Keratinocyte (primary cell): Measurements from ENCODE around the gene LGI4. TPM values are rescaled to one million over a fixed set of nuclear protein-coding genes. Genes with fewer than 3 reads are reported as not detected.

Experiments
- DNase-seq: peaks from one replicate; pipeline ENCODE4 v3.0.0-alpha.2; 2011; ENCODE audit warnings: low read depth, missing footprints, low spot score
- FAIRE-seq: peaks from 2 replicates; lab custom pipeline; 2011; peaks lifted over from hg19 to GRCh38; lab: Jason Lieb, UNC
- H2AFZ ChIP-seq: 2 replicates; pipeline ENCODE4 v1.6.0; 2012; ENCODE audit warnings: low read length, control low read depth, inconsistent platforms; ENCODE audit not compliant: control insufficient read depth
- H3K27ac ChIP-seq: 2 replicates; pipeline ENCODE4 v1.5.1; 2011; ENCODE audit warnings: low read length; ENCODE audit not compliant: control insufficient read depth, insufficient read depth
- H3K27me3 ChIP-seq: 3 replicates; pipeline ENCODE4 v1.6.0; 2011; ENCODE audit warnings: low read length; ENCODE audit not compliant: control insufficient read depth, insufficient read depth; ENCODE audit errors: extremely low read depth
- H3K36me3 ChIP-seq, 2 experiments: 2 replicates in 1 of 2; 3 replicates in 1 of 2; pipeline ENCODE4 v1.5.1; 2011; ENCODE audit warnings: low read length in 2 of 2, mild to moderate bottlenecking in 1 of 2; ENCODE audit not compliant: control insufficient read depth in 2 of 2, insufficient read depth in 2 of 2; ENCODE audit errors: extremely low read depth in 1 of 2
- H3K4me1 ChIP-seq: 3 replicates; pipeline ENCODE4 v1.5.1; 2011; ENCODE audit warnings: low read length; ENCODE audit not compliant: control insufficient read depth, insufficient read depth; ENCODE audit errors: extremely low read depth
- H3K4me2 ChIP-seq: 3 replicates; pipeline ENCODE4 v1.6.0; 2011; ENCODE audit warnings: low read depth, low read length; ENCODE audit not compliant: control insufficient read depth, insufficient read depth; ENCODE audit errors: extremely low read depth
- H3K4me3 ChIP-seq, 3 experiments: fragments of 200-600 bp in 1 of 3; sonication (generic) in 1 of 3; 2 replicates in 2 of 3; 3 replicates in 1 of 3; pipeline ENCODE4 v1.5.1; 2011 to 2016; ENCODE audit warnings: low read length in 3 of 3, mild to moderate bottlenecking in 3 of 3, control low read depth in 2 of 3, inconsistent platforms in 1 of 3, low read depth in 1 of 3, mixed read lengths in 1 of 3, mixed run types in 1 of 3, moderate library complexity in 1 of 3; ENCODE audit not compliant: control insufficient read depth in 2 of 3, insufficient read depth in 2 of 3; ENCODE audit errors: extremely low read depth in 1 of 3
- H3K79me2 ChIP-seq: 2 replicates; pipeline ENCODE4 v1.6.0; 2012; ENCODE audit warnings: low read length; ENCODE audit not compliant: control insufficient read depth, insufficient read depth
- H3K9ac ChIP-seq: 3 replicates; pipeline ENCODE4 v1.6.0; 2011; ENCODE audit warnings: low read length; ENCODE audit not compliant: control insufficient read depth, insufficient read depth; ENCODE audit errors: extremely low read depth
- H3K9me1 ChIP-seq: 3 replicates; pipeline ENCODE4 v1.6.0; 2011; ENCODE audit warnings: low read length; ENCODE audit not compliant: control insufficient read depth, insufficient read depth; ENCODE audit errors: extremely low read depth
- H3K9me3 ChIP-seq: 2 replicates; pipeline ENCODE4 v1.5.1; 2012; ENCODE audit warnings: low read depth, low read length; ENCODE audit not compliant: control insufficient read depth
- H4K20me1 ChIP-seq: 3 replicates; pipeline ENCODE4 v1.6.0; 2011; ENCODE audit warnings: low read length; ENCODE audit not compliant: control insufficient read depth, insufficient read depth; ENCODE audit errors: extremely low read depth
- CTCF ChIP-seq, 3 experiments: IDR thresholded peaks in 1 of 3; conservative IDR thresholded peaks in 1 of 3; optimal IDR thresholded peaks in 1 of 3; 2 replicates in 2 of 3; 3 replicates in 1 of 3; pipeline versions ENCODE3 to v1.5.1; 2011; ENCODE audit warnings: low read length in 3 of 3, mild to moderate bottlenecking in 3 of 3, moderate library complexity in 2 of 3, control low read depth in 1 of 3, inconsistent platforms in 1 of 3; ENCODE audit not compliant: insufficient read depth in 2 of 3; ENCODE audit errors: extremely low read depth in 1 of 3
- EZH2 ChIP-seq: IDR thresholded peaks from one replicate; pipeline ENCODE4 v1.6.1; 2012; ENCODE audit warnings: inconsistent platforms, mild to moderate bottlenecking, low read length, moderate library complexity
- dilution Hi-C: fragments of 300-500 bp; cut with MboI; formaldehyde crosslinking; loops from one replicate; pipeline ENCODE4 v1.7.0; 2020; ENCODE audit warnings: low sequenced_read_pairs; ENCODE audit not compliant: extremely low pct_ligation_motif_present
- polyA plus RNA-seq, 5 experiments: library from polyadenylated mRNA; depleted of rRNA in 3 of 5; stranded (reverse) in 3 of 5; stranded (forward) in 1 of 5; unstranded in 1 of 5; fragments of >200 nt; gene quantifications; 1 replicate in 1 of 5; 2 replicates in 3 of 5; 3 replicates in 1 of 5; pipeline versions ENCODE4 v1.2.1 to v1.2.3, GENCODE V29; 2011 to 2012; ENCODE audit warnings: missing spikeins in 2 of 5, low read depth in 1 of 5, low replicate concordance in 1 of 5
- small RNA-seq, 3 experiments: library from RNA; depleted of rRNA; stranded (forward); fragments of <200 nt; gene quantifications; one replicate each; pipeline ENCODE3, GENCODE V24; 2012; ENCODE audit warnings: low read depth in 3 of 3, low replicate concordance in 1 of 3; ENCODE audit not compliant: insufficient read length in 3 of 3

LGI4 gene
- polyA plus RNA-seq, 1 donor (not counting 4 experiments of a cell fraction or from before 2014, with no cell fraction given), result 0.01 TPM

DNA sequence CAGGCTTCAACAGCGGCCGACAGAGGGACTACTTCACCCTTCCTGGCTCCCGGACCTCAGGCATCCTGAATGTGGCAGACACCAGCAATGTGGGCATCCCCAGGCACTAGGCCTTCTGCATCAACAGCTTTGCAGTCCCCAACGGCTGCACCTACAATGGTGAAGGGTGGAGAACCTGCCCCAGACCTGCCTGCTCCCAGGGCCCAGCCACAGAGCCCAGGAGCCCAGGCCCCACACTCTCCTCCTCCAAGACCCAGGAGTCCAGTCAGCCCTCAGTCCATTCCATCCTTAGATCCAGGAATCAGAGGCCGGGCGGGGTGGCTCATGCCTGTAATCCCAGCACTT lies 58.9 kb downstream of the LGI4 start:
- no peak for DNase-seq
- dilution Hi-C loops, result no loop called here
- Histone ChIP-seq H3K4me2 (no peak overlapping the region), H3K9me3 (no peaks in the 10 kb centered on the region), H3K27me3 (no peaks in the 10 kb centered on the region), H3K79me2 (no peaks in the 10 kb centered on the region), H3K4me3 (no peak overlapping the region), H3K4me1 (no peaks in the 10 kb centered on the region), H3K27ac (no peak overlapping the region), H4K20me1 (no peaks in the 10 kb centered on the region), H3K36me3 (no peaks in the 10 kb centered on the region), H2AFZ (no peak overlapping the region), H3K9me1 (no peaks in the 10 kb centered on the region), H3K9ac (no peak overlapping the region)
- TF ChIP-seq CTCF (optimal IDR thresholded peaks at IDR 0.05 in 1 of 3, IDR thresholded peaks at IDR 0.05 in 1 of 3, conservative IDR thresholded peaks at IDR 0.05 in 1 of 3; ENCODE audit: extremely low read depth in 1 of 3, insufficient read depth in 2 of 3, low read length in 3 of 3) (no peak), EZH2 (no peak)
- FAIRE-seq, result no peak

GRCh38 chr19:35075202-35076025 lies 59.4 kb downstream of the LGI4 start:
- no peak for DNase-seq
- H3K9ac ChIP-seq, result no peak overlapping the region
- H3K79me2 ChIP-seq, result no peaks in the 10 kb centered on the region
- no peak for FAIRE-seq
- no peak overlapping the region for H3K4me3 ChIP-seq
- H3K27me3 ChIP-seq, result no peaks in the 10 kb centered on the region
- no peak overlapping the region for H2AFZ ChIP-seq
- H3K9me1 ChIP-seq, result no peaks in the 10 kb centered on the region
- dilution Hi-C loops, result no loop called here
- H3K27ac ChIP-seq, result no peak overlapping the region
- no peaks in the 10 kb centered on the region for H3K4me1 ChIP-seq
- no peaks in the 10 kb centered on the region for H4K20me1 ChIP-seq
- no peaks in the 10 kb centered on the region for H3K36me3 ChIP-seq
- peaks cover 3% of the 10 kb centered on the region for H3K9me3 ChIP-seq
- no peak overlapping the region for H3K4me2 ChIP-seq
- TF ChIP-seq CTCF (optimal IDR thresholded peaks at IDR 0.05 in 1 of 3, IDR thresholded peaks at IDR 0.05 in 1 of 3, conservative IDR thresholded peaks at IDR 0.05 in 1 of 3; ENCODE audit: extremely low read depth in 1 of 3, insufficient read depth in 2 of 3, low read length in 3 of 3), result no peak
- TF ChIP-seq EZH2, result no peak

Small RNAs within 50 kb of the gene (small RNA-seq; reads per million reads assigned to genes)
- 0 reads per million in 3 experiments for gene AC020907.2

Other genes with a start within 250 kb of the LGI4 start
- gene ZNF30, start 208.2 kb downstream of the LGI4 start, polyA plus RNA-seq, result 2.8 to 4.6 TPM (median 4.1 TPM) in 3 replicates
- gene ZNF792, start 170.8 kb downstream of the LGI4 start, polyA plus RNA-seq, result 1.9 to 2.5 TPM (median 2.0 TPM) in 3 replicates
- gene GRAMD1A, start 134.7 kb downstream of the LGI4 start, polyA plus RNA-seq, result 22.1 to 26.8 TPM (median 24.6 TPM) in 3 replicates
- gene SCN1B, start 104.6 kb downstream of the LGI4 start, polyA plus RNA-seq, result 0.30 to 0.46 TPM (median 0.45 TPM) in 3 replicates
- not detected in 3 replicates for gene HPN, start 93.3 kb downstream of the LGI4 start, polyA plus RNA-seq
- gene FXYD3, start 19.2 kb downstream of the LGI4 start, polyA plus RNA-seq, result 563 to 2,415 TPM (median 851 TPM) in 3 replicates
- 0.14 to 0.23 TPM (median 0.19 TPM) in 3 replicates for gene FXYD1, start 3.8 kb upstream of the LGI4 start, polyA plus RNA-seq
- gene FXYD7, start 8.2 kb upstream of the LGI4 start, polyA plus RNA-seq, result 0.36 TPM in 1 of 3 replicates, not detected in the others
- gene FXYD5, start 19.7 kb upstream of the LGI4 start, polyA plus RNA-seq, result 82.5 to 457 TPM (median 122 TPM) in 3 replicates
- gene FAM187B, start 93.7 kb upstream of the LGI4 start, polyA plus RNA-seq, result not detected in 3 replicates
- gene LSR, start 113.9 kb upstream of the LGI4 start, polyA plus RNA-seq, result 51.3 to 101 TPM (median 79.2 TPM) in 3 replicates
- 51.2 to 82.7 TPM (median 53.8 TPM) in 3 replicates for gene USF2, start 133.9 kb upstream of the LGI4 start, polyA plus RNA-seq
- gene HAMP, start 147.5 kb upstream of the LGI4 start, polyA plus RNA-seq, result not detected in 3 replicates
- not detected in 3 replicates for gene MAG, start 157.1 kb upstream of the LGI4 start, polyA plus RNA-seq
- 0.06 to 0.42 TPM (median 0.26 TPM) in 3 replicates for gene CD22, start 194.1 kb upstream of the LGI4 start, polyA plus RNA-seq
- not detected in 3 replicates for gene FFAR1, start 212.8 kb upstream of the LGI4 start, polyA plus RNA-seq
- not detected in 3 replicates for gene FFAR3, start 223.4 kb upstream of the LGI4 start, polyA plus RNA-seq
- not detected in 3 replicates for gene GPR42, start 236.0 kb upstream of the LGI4 start, polyA plus RNA-seq